Keratinocyte (primary cell): ENCODE data around the gene USP54.

Source experiments
- CTCF ChIP-seq, 3 experiments: IDR thresholded peaks in 1 of 3; conservative IDR thresholded peaks in 1 of 3; optimal IDR thresholded peaks in 1 of 3; 2 replicates in 2 of 3; 3 replicates in 1 of 3; pipeline versions ENCODE3 to v1.5.1; 2011; ENCODE audit warnings: low read length in 3 of 3, mild to moderate bottlenecking in 3 of 3, moderate library complexity in 2 of 3, control low read depth in 1 of 3, inconsistent platforms in 1 of 3; ENCODE audit not compliant: insufficient read depth in 2 of 3; ENCODE audit errors: extremely low read depth in 1 of 3
- EZH2 ChIP-seq: IDR thresholded peaks from one replicate; pipeline ENCODE4 v1.6.1; 2012; ENCODE audit warnings: inconsistent platforms, mild to moderate bottlenecking, low read length, moderate library complexity

- TF ChIP-seq CTCF (optimal IDR thresholded peaks at IDR 0.05 in 1 of 3, IDR thresholded peaks at IDR 0.05 in 1 of 3, conservative IDR thresholded peaks at IDR 0.05 in 1 of 3; ENCODE audit: extremely low read depth in 1 of 3, insufficient read depth in 2 of 3, low read length in 3 of 3) (no peak), EZH2 (no peak)
Observed at GRCh38 chr10:73537288-73537687, 53.9 kb downstream of the USP54 start.
